Astrocyte (in vitro differentiated cells and primary cell): ENCODE results near the gene CELF2. TPM values are rescaled to one million over a fixed set of nuclear protein-coding genes. Genes with fewer than 3 reads are reported as not detected.

Experiments used
- DNase-seq: peaks from one replicate; pipeline ENCODE4 v3.0.0-alpha.2; 2010; ENCODE audit warnings: low read depth
- FAIRE-seq: peaks from 2 replicates; lab custom pipeline; 2011; peaks lifted over from hg19 to GRCh38; lab: Jason Lieb, UNC
- H2AFZ ChIP-seq: 2 replicates; pipeline ENCODE4 v1.6.0; 2012; ENCODE audit warnings: low read depth, low read length, inconsistent platforms
- H3K27ac ChIP-seq: 2 replicates; pipeline ENCODE4 v1.5.1; 2011; ENCODE audit warnings: low read depth, low read length, inconsistent platforms
- H3K27me3 ChIP-seq: 2 replicates; pipeline ENCODE4 v1.6.0; 2011; ENCODE audit warnings: low read length, inconsistent platforms; ENCODE audit not compliant: insufficient read depth
- H3K36me3 ChIP-seq: 2 replicates; pipeline ENCODE4 v1.5.1; 2011; ENCODE audit warnings: low read length, inconsistent platforms; ENCODE audit not compliant: insufficient read depth
- H3K4me1 ChIP-seq: 2 replicates; pipeline ENCODE4 v1.5.1; 2011; ENCODE audit warnings: low read length, inconsistent platforms; ENCODE audit not compliant: insufficient read depth
- H3K4me2 ChIP-seq: 2 replicates; pipeline ENCODE4 v1.6.0; 2012; ENCODE audit warnings: low read length, inconsistent platforms
- H3K4me3 ChIP-seq: 2 replicates; pipeline ENCODE4 v1.5.1; 2011; ENCODE audit warnings: low read depth, mild to moderate bottlenecking, low read length, inconsistent platforms; ENCODE audit not compliant: insufficient read depth
- H3K79me2 ChIP-seq: 2 replicates; pipeline ENCODE4 v1.6.0; 2012; ENCODE audit warnings: mild to moderate bottlenecking, low read length, inconsistent platforms; ENCODE audit not compliant: insufficient read depth
- H3K9ac ChIP-seq: 2 replicates; pipeline ENCODE4 v1.6.0; 2012; ENCODE audit warnings: mild to moderate bottlenecking, low read length, inconsistent platforms
- H3K9me3 ChIP-seq: 2 replicates; pipeline ENCODE4 v1.5.1; 2012; ENCODE audit warnings: low read depth, mild to moderate bottlenecking, low read length, inconsistent platforms; ENCODE audit not compliant: insufficient read depth
- H4K20me1 ChIP-seq: 2 replicates; pipeline ENCODE4 v1.6.0; 2012; ENCODE audit warnings: low read length, inconsistent platforms; ENCODE audit not compliant: insufficient read depth
- H3K27ac Mint-ChIP-seq: one replicate; pipeline ENCODE4 v1.8.0; 2021; ENCODE audit warnings: mild to moderate bottlenecking, mixed read lengths; ENCODE audit not compliant: unreplicated experiment
- H3K27me3 Mint-ChIP-seq: one replicate; pipeline ENCODE4 v1.8.0; 2021; ENCODE audit warnings: low read depth, mixed read lengths; ENCODE audit not compliant: unreplicated experiment
- H3K36me3 Mint-ChIP-seq: one replicate; pipeline ENCODE4 v1.8.0; 2021; ENCODE audit warnings: low read depth, mixed read lengths; ENCODE audit not compliant: unreplicated experiment
- H3K4me1 Mint-ChIP-seq: one replicate; pipeline ENCODE4 v1.8.0; 2021; ENCODE audit warnings: low read depth, mixed read lengths; ENCODE audit not compliant: unreplicated experiment
- H3K4me3 Mint-ChIP-seq: one replicate; pipeline ENCODE4 v1.8.0; 2021; ENCODE audit warnings: mild to moderate bottlenecking, moderate library complexity, mixed read lengths; ENCODE audit not compliant: unreplicated experiment
- H3K9me3 Mint-ChIP-seq: one replicate; pipeline ENCODE4 v1.8.0; 2021; ENCODE audit warnings: mild to moderate bottlenecking, mixed read lengths; ENCODE audit not compliant: unreplicated experiment
- EZH2 ChIP-seq: IDR thresholded peaks from 2 replicates; pipeline ENCODE4 v1.6.1; 2012; ENCODE audit warnings: mild to moderate bottlenecking, low read length, inconsistent platforms; ENCODE audit not compliant: insufficient read depth
- total RNA-seq: library from RNA; stranded (reverse); gene quantifications from 2 replicates; pipeline ENCODE4 v1.2.1, GENCODE V29; 2021
- TF ChIP-seq, protein P1 (sequence below): IDR thresholded peaks from 2 replicates; pipeline ENCODE4 v1.5.1; 2011; ENCODE audit warnings: low read depth, mild to moderate bottlenecking, inconsistent platforms, low read length, moderate library complexity; ENCODE audit not compliant: insufficient read depth

The CELF2 gene
- total RNA-seq, 1 donor from 2014 or later, result 76.1 TPM

DNA sequence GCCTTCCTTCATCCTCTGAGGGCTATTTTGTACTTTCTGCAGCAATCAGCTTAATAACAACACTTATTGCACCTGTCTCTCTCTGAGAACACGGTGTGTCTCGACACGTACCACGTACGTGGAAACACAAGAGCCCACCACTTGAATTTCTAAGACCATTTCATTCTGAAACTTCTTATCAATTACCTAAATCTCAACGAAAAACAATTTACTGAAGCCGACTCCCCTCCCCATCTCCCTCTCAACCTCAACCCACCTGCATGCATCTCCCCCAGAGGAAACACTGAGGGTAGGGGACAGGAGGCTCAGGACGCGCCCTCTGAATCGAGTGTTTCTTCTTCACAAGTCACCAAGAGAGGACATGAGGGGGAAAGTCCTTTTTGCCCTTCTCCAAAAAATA lies 315.2 kb downstream of the CELF2 start:
- no peaks in the 10 kb centered on the region for H3K9me3 ChIP-seq
- no peak overlapping the region for H3K27ac ChIP-seq
- no peaks in the 10 kb centered on the region for H4K20me1 ChIP-seq
- H3K4me1 Mint-ChIP-seq, result peaks cover 28% of the 10 kb centered on the region
- no peak overlapping the region for H3K4me3 ChIP-seq
- no peak overlapping the region for H3K9ac ChIP-seq
- peaks cover 3% of the 10 kb centered on the region for H3K36me3 Mint-ChIP-seq
- DNase-seq (no peak), FAIRE-seq (no peak)
- H3K27ac Mint-ChIP-seq, result no peak overlapping the region
- no peaks in the 10 kb centered on the region for H3K9me3 Mint-ChIP-seq
- H3K4me1 ChIP-seq, result peaks cover 6% of the 10 kb centered on the region
- no peaks in the 10 kb centered on the region for H3K36me3 ChIP-seq
- TF ChIP-seq EZH2, result no peak
- TF ChIP-seq, protein P1, sequence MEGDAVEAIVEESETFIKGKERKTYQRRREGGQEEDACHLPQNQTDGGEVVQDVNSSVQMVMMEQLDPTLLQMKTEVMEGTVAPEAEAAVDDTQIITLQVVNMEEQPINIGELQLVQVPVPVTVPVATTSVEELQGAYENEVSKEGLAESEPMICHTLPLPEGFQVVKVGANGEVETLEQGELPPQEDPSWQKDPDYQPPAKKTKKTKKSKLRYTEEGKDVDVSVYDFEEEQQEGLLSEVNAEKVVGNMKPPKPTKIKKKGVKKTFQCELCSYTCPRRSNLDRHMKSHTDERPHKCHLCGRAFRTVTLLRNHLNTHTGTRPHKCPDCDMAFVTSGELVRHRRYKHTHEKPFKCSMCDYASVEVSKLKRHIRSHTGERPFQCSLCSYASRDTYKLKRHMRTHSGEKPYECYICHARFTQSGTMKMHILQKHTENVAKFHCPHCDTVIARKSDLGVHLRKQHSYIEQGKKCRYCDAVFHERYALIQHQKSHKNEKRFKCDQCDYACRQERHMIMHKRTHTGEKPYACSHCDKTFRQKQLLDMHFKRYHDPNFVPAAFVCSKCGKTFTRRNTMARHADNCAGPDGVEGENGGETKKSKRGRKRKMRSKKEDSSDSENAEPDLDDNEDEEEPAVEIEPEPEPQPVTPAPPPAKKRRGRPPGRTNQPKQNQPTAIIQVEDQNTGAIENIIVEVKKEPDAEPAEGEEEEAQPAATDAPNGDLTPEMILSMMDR, result no peak
- H3K27me3 Mint-ChIP-seq, result no peaks in the 10 kb centered on the region
- no peaks in the 10 kb centered on the region for H3K79me2 ChIP-seq
- H2AFZ ChIP-seq, result no peak overlapping the region
- no peak overlapping the region for H3K4me3 Mint-ChIP-seq
- H3K27me3 ChIP-seq, result no peaks in the 10 kb centered on the region
- no peak overlapping the region for H3K4me2 ChIP-seq

DNA sequence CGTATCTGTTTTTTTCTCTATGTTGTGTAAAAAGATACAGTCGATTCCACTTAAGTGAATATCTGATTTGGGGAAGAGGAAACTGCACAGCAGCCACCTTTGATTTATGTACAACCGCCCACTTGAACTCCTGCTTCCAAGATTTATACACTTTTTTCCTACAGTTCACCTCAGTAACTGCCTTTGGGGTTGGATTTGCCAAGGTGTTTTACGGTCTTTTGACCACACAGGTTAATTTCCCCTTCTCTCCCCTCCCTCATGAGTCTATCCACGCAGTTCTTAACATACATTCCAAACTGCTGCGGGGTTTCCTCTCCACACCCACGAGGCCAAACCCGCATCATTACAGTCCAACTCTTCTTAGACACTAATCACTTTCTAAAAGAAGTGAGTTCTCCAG lies 316.8 kb downstream of the CELF2 start:
- H3K4me1 Mint-ChIP-seq, result peaks cover 29% of the 10 kb centered on the region
- H3K4me3 Mint-ChIP-seq, result no peak overlapping the region
- no peak overlapping the region for H2AFZ ChIP-seq
- H4K20me1 ChIP-seq, result no peaks in the 10 kb centered on the region
- H3K4me3 ChIP-seq, result no peak overlapping the region
- peaks cover 3% of the 10 kb centered on the region for H3K36me3 Mint-ChIP-seq
- no peak overlapping the region for H3K9ac ChIP-seq
- no peaks in the 10 kb centered on the region for H3K27me3 Mint-ChIP-seq
- H3K27ac ChIP-seq, result no peak overlapping the region
- no peaks in the 10 kb centered on the region for H3K36me3 ChIP-seq
- no peak overlapping the region for H3K27ac Mint-ChIP-seq
- no peak for TF ChIP-seq EZH2
- TF ChIP-seq, protein P1, result no peak
- FAIRE-seq (no peak), DNase-seq (no peak)
- no peaks in the 10 kb centered on the region for H3K9me3 ChIP-seq
- no peaks in the 10 kb centered on the region for H3K79me2 ChIP-seq
- no peaks in the 10 kb centered on the region for H3K9me3 Mint-ChIP-seq
- no peaks in the 10 kb centered on the region for H3K27me3 ChIP-seq
- H3K4me2 ChIP-seq, result no peak overlapping the region
- peaks cover 6% of the 10 kb centered on the region for H3K4me1 ChIP-seq

GRCh38 chr10:11335167-11335652 lies 317.5 kb downstream of the CELF2 start:
- Mint-ChIP-seq H3K27ac (no peak overlapping the region), H3K9me3 (no peaks in the 10 kb centered on the region), H3K4me3 (no peak overlapping the region), H3K4me1 (peaks cover 29% of the 10 kb centered on the region), H3K27me3 (no peaks in the 10 kb centered on the region), H3K36me3 (peaks cover 5% of the 10 kb centered on the region)
- Histone ChIP-seq H4K20me1 (no peaks in the 10 kb centered on the region), H3K27ac (peak overlapping the region; percentile 28), H3K4me1 (peaks cover 6% of the 10 kb centered on the region), H3K4me3 (no peak overlapping the region), H3K27me3 (no peaks in the 10 kb centered on the region), H2AFZ (no peak overlapping the region), H3K36me3 (no peaks in the 10 kb centered on the region), H3K9me3 (no peaks in the 10 kb centered on the region), H3K9ac (no peak overlapping the region), H3K79me2 (no peaks in the 10 kb centered on the region), H3K4me2 (no peak overlapping the region)
- DNase-seq, result peak; percentile 39
- FAIRE-seq, result no peak
- TF ChIP-seq, protein P1, result no peak
- no peak for TF ChIP-seq EZH2
